Measurements from ENCODE around the gene MED23.
A peak's percentile ranks its signal among the peaks of the same experiment; 100 is the strongest.

DNA sequence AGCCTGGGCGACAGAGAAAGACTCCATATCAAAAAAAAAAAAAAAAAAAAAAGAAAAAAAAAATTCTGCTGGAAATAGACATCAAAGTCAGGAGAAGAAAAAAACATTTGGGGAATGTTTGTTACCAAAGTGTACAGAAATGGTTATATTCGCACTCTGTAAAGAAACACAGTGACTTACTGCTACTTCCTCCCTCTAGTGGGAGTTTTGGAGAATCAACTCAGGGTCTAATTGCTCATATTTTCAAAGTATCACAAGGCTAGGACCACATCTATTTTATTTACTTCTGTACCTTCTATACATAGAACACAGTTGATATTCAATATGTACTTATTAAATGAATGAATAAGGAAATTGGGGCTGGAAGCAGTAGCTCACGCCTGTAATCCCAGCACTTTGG, 30.6 kb downstream of the MED23 start:
- TF ChIP-seq, protein P1, sequence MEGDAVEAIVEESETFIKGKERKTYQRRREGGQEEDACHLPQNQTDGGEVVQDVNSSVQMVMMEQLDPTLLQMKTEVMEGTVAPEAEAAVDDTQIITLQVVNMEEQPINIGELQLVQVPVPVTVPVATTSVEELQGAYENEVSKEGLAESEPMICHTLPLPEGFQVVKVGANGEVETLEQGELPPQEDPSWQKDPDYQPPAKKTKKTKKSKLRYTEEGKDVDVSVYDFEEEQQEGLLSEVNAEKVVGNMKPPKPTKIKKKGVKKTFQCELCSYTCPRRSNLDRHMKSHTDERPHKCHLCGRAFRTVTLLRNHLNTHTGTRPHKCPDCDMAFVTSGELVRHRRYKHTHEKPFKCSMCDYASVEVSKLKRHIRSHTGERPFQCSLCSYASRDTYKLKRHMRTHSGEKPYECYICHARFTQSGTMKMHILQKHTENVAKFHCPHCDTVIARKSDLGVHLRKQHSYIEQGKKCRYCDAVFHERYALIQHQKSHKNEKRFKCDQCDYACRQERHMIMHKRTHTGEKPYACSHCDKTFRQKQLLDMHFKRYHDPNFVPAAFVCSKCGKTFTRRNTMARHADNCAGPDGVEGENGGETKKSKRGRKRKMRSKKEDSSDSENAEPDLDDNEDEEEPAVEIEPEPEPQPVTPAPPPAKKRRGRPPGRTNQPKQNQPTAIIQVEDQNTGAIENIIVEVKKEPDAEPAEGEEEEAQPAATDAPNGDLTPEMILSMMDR (IDR thresholded peaks at IDR 0.05), result peak in 3 of 6 experiments; percentile 14 to 37 (median 16)
- no peak for TF ChIP-seq POLR2A (IDR thresholded peaks at IDR 0.05)

Data from Peyer's patch (tissue), 4 donors.